Myocyte (in vitro differentiated cells): ENCODE data around the gene XPO6. TPM values are rescaled to one million over a fixed set of nuclear protein-coding genes. Genes with fewer than 3 reads are reported as not detected.

Experiments
- DNase-seq: peaks from one replicate; pipeline ENCODE4 v3.0.0-alpha.2; 2012; ENCODE audit warnings: low read depth
- total RNA-seq: library from RNA; depleted of rRNA; stranded (reverse); fragments of >200 nt; gene quantifications from 2 replicates; pipeline ENCODE4 v1.2.3, GENCODE V29; 2014

XPO6 gene
- total RNA-seq, 1 donor from 2014 or later: 62.5 TPM

- DNase-seq: peak; percentile 28
Measured at GRCh38 chr16:28158136-28158535, 53.6 kb downstream of the XPO6 start.

- no peak for DNase-seq
Measured at GRCh38 chr16:28156056-28156680, 55.6 kb downstream of the XPO6 start.

GRCh38 chr16:28155293-28155692 is 56.5 kb downstream of the XPO6 start:
- no peak for DNase-seq

GRCh38 chr16:28151180-28151579 is 60.6 kb downstream of the XPO6 start:
- no peak for DNase-seq

GRCh38 chr16:28149011-28149888 is 62.5 kb downstream of the XPO6 start:
- no peak for DNase-seq

- no peak for DNase-seq
Measured at GRCh38 chr16:28146536-28146935, 65.2 kb downstream of the XPO6 start.

- no peak for DNase-seq
Measured at GRCh38 chr16:28145796-28146195, 66.0 kb downstream of the XPO6 start.

- peak; percentile 25 for DNase-seq
Measured at GRCh38 chr16:28140788-28141618, 70.8 kb downstream of the XPO6 start.

GRCh38 chr16:28139530-28139929 is 72.2 kb downstream of the XPO6 start:
- no peak for DNase-seq

- peak; percentile 22 for DNase-seq
Measured at GRCh38 chr16:28136751-28137434, 74.9 kb downstream of the XPO6 start.

- no peak for DNase-seq
Measured at GRCh38 chr16:28133666-28134065, 78.1 kb downstream of the XPO6 start.

GRCh38 chr16:28131743-28132393 is 79.9 kb downstream of the XPO6 start:
- peak; percentile 66 for DNase-seq

GRCh38 chr16:28131181-28131580 is 80.6 kb downstream of the XPO6 start:
- peak; percentile 32 for DNase-seq

GRCh38 chr16:28130099-28131088 is 81.4 kb downstream of the XPO6 start:
- peak; percentile 17 for DNase-seq

GRCh38 chr16:28126684-28127620 is 84.8 kb downstream of the XPO6 start:
- DNase-seq: peak; percentile 86

- no peak for DNase-seq
Measured at GRCh38 chr16:28125592-28125991, 86.2 kb downstream of the XPO6 start.

- no peak for DNase-seq
Measured at GRCh38 chr16:28121527-28121926, 90.2 kb downstream of the XPO6 start.

- no peak for DNase-seq
Measured at GRCh38 chr16:28120754-28121153, 91.0 kb downstream of the XPO6 start.
